ENCODE measurements around the gene TMEM248.

Gene TMEM248

DNA sequence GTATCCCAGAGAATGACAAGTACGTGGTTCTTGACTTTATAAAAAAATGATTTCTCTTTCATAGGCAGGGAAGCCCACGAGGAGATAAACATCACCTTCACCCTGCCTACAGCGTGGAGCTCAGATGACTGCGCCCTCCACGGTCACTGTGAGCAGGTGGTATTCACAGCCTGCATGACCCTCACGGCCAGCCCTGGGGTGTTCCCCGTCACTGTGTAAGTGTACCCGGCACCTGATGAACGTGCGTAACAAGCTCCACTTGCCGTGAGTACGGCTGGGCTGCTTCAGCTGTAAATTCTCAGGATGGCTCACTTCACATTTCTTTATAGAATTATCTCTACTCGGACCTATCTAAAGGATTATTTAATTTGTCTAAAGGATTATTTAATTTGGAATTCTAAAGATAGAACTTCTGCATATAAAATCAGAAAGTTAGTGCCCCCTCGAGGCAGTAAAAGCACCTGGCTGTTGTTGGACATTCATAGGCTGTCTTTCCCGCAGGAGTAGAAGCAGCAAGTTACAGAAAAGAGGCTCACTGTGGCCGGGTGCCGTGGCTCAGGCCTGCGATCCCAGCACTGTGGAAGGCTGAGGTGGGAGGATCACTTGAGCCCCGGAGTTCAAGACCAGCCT lies 27.6 kb downstream of the TMEM248 start:
- TF ChIP-seq GLI4 (tag by site-specific recombination; IDR thresholded peaks at IDR 0.05) (no peak), ZNF10 (tag by site-specific recombination; IDR thresholded peaks at IDR 0.05) (peak; percentile 86)
- ChIA-PET POLR2A (no interaction called here), CTCF (interaction anchor here (0.7 kb wide), 1 partner anchor 26 kb away, joined by 3 read pairs; no protein-coding TSS in a partner anchor)
- Histone ChIP-seq H3K27ac (ENCODE audit: extremely low read depth, low read depth, low read length) (no peak overlapping the region), H3K36me3 (ENCODE audit: control insufficient read depth in 2 of 2, insufficient read depth in 1 of 2, low read length in 2 of 2) (peaks cover 63 to 66% of the 10 kb centered on the region in 2 experiments), H3K9me3 (ENCODE audit: control insufficient read depth, insufficient read depth, low read depth, low read length) (no peaks in the 10 kb centered on the region), H3K4me1 (ENCODE audit: control insufficient read depth, insufficient read depth, low read length) (no peaks in the 10 kb centered on the region), H3K4me3 (ENCODE audit: low read depth, low read length) (no peak overlapping the region)

DNA sequence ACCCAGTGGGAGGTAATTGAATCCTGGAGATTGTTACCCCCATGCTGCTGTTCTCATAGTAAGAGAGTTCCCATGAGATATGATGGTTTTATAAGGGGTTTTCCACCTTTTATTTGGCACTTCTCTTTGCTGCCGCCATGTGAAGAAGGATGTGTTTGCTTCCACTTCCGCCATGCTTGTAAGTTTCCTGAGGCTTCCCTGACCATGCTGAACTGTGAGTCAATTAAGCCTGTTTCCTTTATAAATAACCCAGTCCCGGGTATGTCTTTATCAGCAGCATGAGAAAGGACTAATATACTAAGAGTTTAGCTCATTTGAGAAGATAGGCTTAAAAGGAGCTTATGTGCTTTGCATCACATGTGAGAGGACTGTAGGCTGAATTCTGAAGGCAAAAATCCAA lies 29.3 kb downstream of the TMEM248 start:
- TF ChIP-seq ZNF404 (tag by site-specific recombination; IDR thresholded peaks at IDR 0.05) (no peak), ZNF239 (tag by site-specific recombination; IDR thresholded peaks at IDR 0.05) (no peak), GFI1B (tag by site-specific recombination; IDR thresholded peaks at IDR 0.05) (no peak), TCF7L2 (IDR thresholded peaks at IDR 0.05; ENCODE audit: borderline replicate concordance, low read depth, low read length) (no peak), GLI2 (tag by site-specific recombination; IDR thresholded peaks at IDR 0.05; ENCODE audit: borderline replicate concordance, low read depth) (no peak), ZNF621 (tag by site-specific recombination; IDR thresholded peaks at IDR 0.05) (no peak), ZNF664 (tag by site-specific recombination; IDR thresholded peaks at IDR 0.05) (no peak), ZFP69B (tag by site-specific recombination; IDR thresholded peaks at IDR 0.05) (no peak), ZNF707 (tag by site-specific recombination; IDR thresholded peaks at IDR 0.05) (no peak), KLF7 (tag by site-specific recombination; IDR thresholded peaks at IDR 0.05; ENCODE audit: borderline replicate concordance) (no peak), ZNF133 (tag by site-specific recombination; IDR thresholded peaks at IDR 0.05) (no peak), ZNF426 (tag by site-specific recombination; IDR thresholded peaks at IDR 0.05) (no peak), ZNF777 (tag by site-specific recombination; IDR thresholded peaks at IDR 0.05; ENCODE audit: borderline replicate concordance) (no peak)
- TF ChIP-seq, protein P1, sequence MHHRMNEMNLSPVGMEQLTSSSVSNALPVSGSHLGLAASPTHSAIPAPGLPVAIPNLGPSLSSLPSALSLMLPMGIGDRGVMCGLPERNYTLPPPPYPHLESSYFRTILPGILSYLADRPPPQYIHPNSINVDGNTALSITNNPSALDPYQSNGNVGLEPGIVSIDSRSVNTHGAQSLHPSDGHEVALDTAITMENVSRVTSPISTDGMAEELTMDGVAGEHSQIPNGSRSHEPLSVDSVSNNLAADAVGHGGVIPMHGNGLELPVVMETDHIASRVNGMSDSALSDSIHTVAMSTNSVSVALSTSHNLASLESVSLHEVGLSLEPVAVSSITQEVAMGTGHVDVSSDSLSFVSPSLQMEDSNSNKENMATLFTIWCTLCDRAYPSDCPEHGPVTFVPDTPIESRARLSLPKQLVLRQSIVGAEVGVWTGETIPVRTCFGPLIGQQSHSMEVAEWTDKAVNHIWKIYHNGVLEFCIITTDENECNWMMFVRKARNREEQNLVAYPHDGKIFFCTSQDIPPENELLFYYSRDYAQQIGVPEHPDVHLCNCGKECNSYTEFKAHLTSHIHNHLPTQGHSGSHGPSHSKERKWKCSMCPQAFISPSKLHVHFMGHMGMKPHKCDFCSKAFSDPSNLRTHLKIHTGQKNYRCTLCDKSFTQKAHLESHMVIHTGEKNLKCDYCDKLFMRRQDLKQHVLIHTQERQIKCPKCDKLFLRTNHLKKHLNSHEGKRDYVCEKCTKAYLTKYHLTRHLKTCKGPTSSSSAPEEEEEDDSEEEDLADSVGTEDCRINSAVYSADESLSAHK (tag by site-specific recombination; IDR thresholded peaks at IDR 0.05): no peak
- TF ChIP-seq, protein P2, sequence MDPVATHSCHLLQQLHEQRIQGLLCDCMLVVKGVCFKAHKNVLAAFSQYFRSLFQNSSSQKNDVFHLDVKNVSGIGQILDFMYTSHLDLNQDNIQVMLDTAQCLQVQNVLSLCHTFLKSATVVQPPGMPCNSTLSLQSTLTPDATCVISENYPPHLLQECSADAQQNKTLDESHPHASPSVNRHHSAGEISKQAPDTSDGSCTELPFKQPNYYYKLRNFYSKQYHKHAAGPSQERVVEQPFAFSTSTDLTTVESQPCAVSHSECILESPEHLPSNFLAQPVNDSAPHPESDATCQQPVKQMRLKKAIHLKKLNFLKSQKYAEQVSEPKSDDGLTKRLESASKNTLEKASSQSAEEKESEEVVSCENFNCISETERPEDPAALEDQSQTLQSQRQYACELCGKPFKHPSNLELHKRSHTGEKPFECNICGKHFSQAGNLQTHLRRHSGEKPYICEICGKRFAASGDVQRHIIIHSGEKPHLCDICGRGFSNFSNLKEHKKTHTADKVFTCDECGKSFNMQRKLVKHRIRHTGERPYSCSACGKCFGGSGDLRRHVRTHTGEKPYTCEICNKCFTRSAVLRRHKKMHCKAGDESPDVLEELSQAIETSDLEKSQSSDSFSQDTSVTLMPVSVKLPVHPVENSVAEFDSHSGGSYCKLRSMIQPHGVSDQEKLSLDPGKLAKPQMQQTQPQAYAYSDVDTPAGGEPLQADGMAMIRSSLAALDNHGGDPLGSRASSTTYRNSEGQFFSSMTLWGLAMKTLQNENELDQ (tag by site-specific recombination; IDR thresholded peaks at IDR 0.05; ENCODE audit: low read depth): no peak
- H3K4me1 ChIP-seq (ENCODE audit: control insufficient read depth, insufficient read depth, low read length): no peaks in the 10 kb centered on the region
- H3K36me3 ChIP-seq (ENCODE audit: control insufficient read depth in 2 of 2, insufficient read depth in 1 of 2, low read length in 2 of 2): peaks cover 63 to 67% of the 10 kb centered on the region in 2 experiments
- H3K4me3 ChIP-seq (ENCODE audit: low read depth, low read length): no peak overlapping the region
- ChIA-PET CTCF (interaction anchor here (0.6 kb wide), 1 partner anchor 180 kb away, joined by 4 read pairs; no protein-coding TSS in a partner anchor), POLR2A (no interaction called here)
- no peaks in the 10 kb centered on the region for H3K9me3 ChIP-seq (ENCODE audit: control insufficient read depth, insufficient read depth, low read depth, low read length)
- H3K27ac ChIP-seq (ENCODE audit: extremely low read depth, low read depth, low read length): no peak overlapping the region

DNA sequence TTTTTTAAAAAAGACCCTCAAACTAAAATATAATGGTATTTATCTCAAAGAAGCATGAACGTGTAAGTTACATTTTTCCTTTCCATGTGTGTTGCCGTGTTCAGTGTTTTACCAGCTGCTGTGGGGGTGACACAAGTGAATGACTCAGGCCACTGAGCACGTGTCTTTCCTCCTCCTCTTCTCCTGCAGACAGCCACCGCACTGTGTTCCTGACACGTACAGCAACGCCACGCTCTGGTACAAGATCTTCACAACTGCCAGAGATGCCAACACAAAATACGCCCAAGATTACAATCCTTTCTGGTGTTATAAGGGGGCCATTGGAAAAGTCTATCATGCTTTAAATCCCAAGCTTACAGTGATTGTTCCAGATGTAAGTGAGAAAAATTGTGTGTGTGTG lies 29.7 kb downstream of the TMEM248 start:
- H3K27ac ChIP-seq (ENCODE audit: extremely low read depth, low read depth, low read length): no peak overlapping the region
- POLR2A ChIA-PET: no interaction called here
- CTCF ChIA-PET: interaction anchor here (0.6 kb wide), 1 partner anchor 180 kb away, joined by 4 read pairs; no protein-coding TSS in a partner anchor
- peaks cover 65 to 68% of the 10 kb centered on the region in 2 experiments for H3K36me3 ChIP-seq (ENCODE audit: control insufficient read depth in 2 of 2, insufficient read depth in 1 of 2, low read length in 2 of 2)
- no peaks in the 10 kb centered on the region for H3K9me3 ChIP-seq (ENCODE audit: control insufficient read depth, insufficient read depth, low read depth, low read length)
- no peak overlapping the region for H3K4me3 ChIP-seq (ENCODE audit: low read depth, low read length)
- H3K4me1 ChIP-seq (ENCODE audit: control insufficient read depth, insufficient read depth, low read length): no peaks in the 10 kb centered on the region
- TF ChIP-seq ZNF354C (tag by site-specific recombination; IDR thresholded peaks at IDR 0.05; ENCODE audit: borderline replicate concordance, low read depth): no peak
- no peak for TF ChIP-seq ZNF248 (tag by site-specific recombination; IDR thresholded peaks at IDR 0.05)
- TF ChIP-seq, protein P3, sequence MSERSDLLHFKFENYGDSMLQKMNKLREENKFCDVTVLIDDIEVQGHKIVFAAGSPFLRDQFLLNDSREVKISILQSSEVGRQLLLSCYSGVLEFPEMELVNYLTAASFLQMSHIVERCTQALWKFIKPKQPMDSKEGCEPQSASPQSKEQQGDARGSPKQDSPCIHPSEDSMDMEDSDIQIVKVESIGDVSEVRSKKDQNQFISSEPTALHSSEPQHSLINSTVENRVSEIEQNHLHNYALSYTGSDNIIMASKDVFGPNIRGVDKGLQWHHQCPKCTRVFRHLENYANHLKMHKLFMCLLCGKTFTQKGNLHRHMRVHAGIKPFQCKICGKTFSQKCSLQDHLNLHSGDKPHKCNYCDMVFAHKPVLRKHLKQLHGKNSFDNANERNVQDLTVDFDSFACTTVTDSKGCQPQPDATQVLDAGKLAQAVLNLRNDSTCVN (tag by site-specific recombination; optimal IDR thresholded peaks at IDR 0.05): no peak
- TF ChIP-seq ZNF157 (tag by site-specific recombination; IDR thresholded peaks at IDR 0.05): no peak
- TF ChIP-seq, protein P4, sequence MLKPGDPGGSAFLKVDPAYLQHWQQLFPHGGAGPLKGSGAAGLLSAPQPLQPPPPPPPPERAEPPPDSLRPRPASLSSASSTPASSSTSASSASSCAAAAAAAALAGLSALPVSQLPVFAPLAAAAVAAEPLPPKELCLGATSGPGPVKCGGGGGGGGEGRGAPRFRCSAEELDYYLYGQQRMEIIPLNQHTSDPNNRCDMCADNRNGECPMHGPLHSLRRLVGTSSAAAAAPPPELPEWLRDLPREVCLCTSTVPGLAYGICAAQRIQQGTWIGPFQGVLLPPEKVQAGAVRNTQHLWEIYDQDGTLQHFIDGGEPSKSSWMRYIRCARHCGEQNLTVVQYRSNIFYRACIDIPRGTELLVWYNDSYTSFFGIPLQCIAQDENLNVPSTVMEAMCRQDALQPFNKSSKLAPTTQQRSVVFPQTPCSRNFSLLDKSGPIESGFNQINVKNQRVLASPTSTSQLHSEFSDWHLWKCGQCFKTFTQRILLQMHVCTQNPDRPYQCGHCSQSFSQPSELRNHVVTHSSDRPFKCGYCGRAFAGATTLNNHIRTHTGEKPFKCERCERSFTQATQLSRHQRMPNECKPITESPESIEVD (tag by site-specific recombination; IDR thresholded peaks at IDR 0.05): no peak
